Measurements from ENCODE around the gene ANKRD31. TPM values are rescaled to one million over a fixed set of nuclear protein-coding genes. Genes with fewer than 3 reads are reported as not detected.
A peak's percentile ranks its signal among the peaks of the same experiment; 100 is the strongest.
"Not testable (repeated sequence)": the region's sequence is repeated elsewhere in the genome, so short reads cannot be mapped to it uniquely, and the experiment has no call there.

The ANKRD31 gene
- polyA plus RNA-seq, 1 experiment = 0.06 TPM

- Histone ChIP-seq H3K27ac (ENCODE audit: low read depth, low read length) (no peak overlapping the region), H3K9me3 (ENCODE audit: control insufficient read depth, insufficient read depth, low read length) (no peaks in the 10 kb centered on the region), H3K27me3 (ENCODE audit: control insufficient read depth, insufficient read depth, low read length) (no peaks in the 10 kb centered on the region), H3K4me3 (ENCODE audit: low read depth, low read length) (no peak overlapping the region)
- TF ChIP-seq CTCF (IDR thresholded peaks at IDR 0.05; ENCODE audit: low read depth, low read length) = no peak
- POLR2A ChIA-PET = no interaction called here
- DNase-seq (ENCODE audit: low read depth, low spot score) = no peak
- CTCF ChIA-PET = interaction anchor here (0.7 to 1.7 kb wide), 2 partner anchors 69 to 1040 kb away, joined by 3 to 4 read pairs; partner anchors contain the start of gene ANKRD31
These were observed 68.5 kb downstream of the ANKRD31 start for GRCh38 chr5:75168026-75168735.

GRCh38 chr5:75167345-75167744 lies 69.3 kb downstream of the ANKRD31 start:
- CTCF ChIA-PET = no interaction called here
- no peak overlapping the region for H3K4me3 ChIP-seq (ENCODE audit: low read depth, low read length)
- POLR2A ChIA-PET = no interaction called here
- H3K27me3 ChIP-seq (ENCODE audit: control insufficient read depth, insufficient read depth, low read length) = no peaks in the 10 kb centered on the region
- H3K9me3 ChIP-seq (ENCODE audit: control insufficient read depth, insufficient read depth, low read length) = no peaks in the 10 kb centered on the region
- no peak overlapping the region for H3K27ac ChIP-seq (ENCODE audit: low read depth, low read length)
- no peak for DNase-seq (ENCODE audit: low read depth, low spot score)
- TF ChIP-seq CTCF (IDR thresholded peaks at IDR 0.05; ENCODE audit: low read depth, low read length) = peak; percentile 31

- H3K27me3 ChIP-seq (ENCODE audit: control insufficient read depth, insufficient read depth, low read length); H3K27ac ChIP-seq (ENCODE audit: low read depth, low read length); DNase-seq (ENCODE audit: low read depth, low spot score); CTCF ChIA-PET; H3K4me3 ChIP-seq (ENCODE audit: low read depth, low read length); H3K9me3 ChIP-seq (ENCODE audit: control insufficient read depth, insufficient read depth, low read length); POLR2A ChIA-PET: not testable (repeated sequence)
These were observed 75.2 kb downstream of the ANKRD31 start for GRCh38 chr5:75161508-75161907.

- Histone ChIP-seq H3K9me3 (ENCODE audit: control insufficient read depth, insufficient read depth, low read length) (peaks cover 2% of the 10 kb centered on the region; the same call in 1 of the 2 replicates), H3K27me3 (ENCODE audit: control insufficient read depth, insufficient read depth, low read length) (no peaks in the 10 kb centered on the region), H3K4me3 (ENCODE audit: low read depth, low read length) (no peak overlapping the region), H3K27ac (ENCODE audit: low read depth, low read length) (no peak overlapping the region)
- no peak for DNase-seq (ENCODE audit: low read depth, low spot score)
- 0 out of 2 replicates have a peak, but pooled peaks have one; percentile 9 for TF ChIP-seq CTCF (IDR thresholded peaks at IDR 0.05; ENCODE audit: low read depth, low read length)
- POLR2A ChIA-PET = no interaction called here
- CTCF ChIA-PET = no interaction called here
These were observed 80.1 kb downstream of the ANKRD31 start for GRCh38 chr5:75156585-75156984.

GRCh38 chr5:75152860-75153259 lies 83.8 kb downstream of the ANKRD31 start:
- no peak for TF ChIP-seq CTCF (IDR thresholded peaks at IDR 0.05; ENCODE audit: low read depth, low read length)
- Histone ChIP-seq H3K4me3 (ENCODE audit: low read depth, low read length) (no peak overlapping the region), H3K27me3 (ENCODE audit: control insufficient read depth, insufficient read depth, low read length) (no peaks in the 10 kb centered on the region), H3K27ac (ENCODE audit: low read depth, low read length) (no peak overlapping the region), H3K9me3 (ENCODE audit: control insufficient read depth, insufficient read depth, low read length) (no peaks in the 10 kb centered on the region)
- POLR2A ChIA-PET = no interaction called here
- CTCF ChIA-PET = no interaction called here
- no peak for DNase-seq (ENCODE audit: low read depth, low spot score)
